Activated CD8-positive, alpha-beta memory T cell treated with anti-CD3 and anti-CD28 coated beads for 48 hours (primary cell): ENCODE data around the gene PAX7.

Experiments used
- DNase-seq, 3 experiments: peaks; one replicate each; pipeline ENCODE4 v3.0.0-alpha.2; 2020; ENCODE audit warnings: low read depth in 2 of 3, low spot score in 2 of 3

Gene PAX7

GRCh38 chr1:18618546-18619466 is 11.8 kb upstream of the PAX7 start:
- DNase-seq: no peak

DNA sequence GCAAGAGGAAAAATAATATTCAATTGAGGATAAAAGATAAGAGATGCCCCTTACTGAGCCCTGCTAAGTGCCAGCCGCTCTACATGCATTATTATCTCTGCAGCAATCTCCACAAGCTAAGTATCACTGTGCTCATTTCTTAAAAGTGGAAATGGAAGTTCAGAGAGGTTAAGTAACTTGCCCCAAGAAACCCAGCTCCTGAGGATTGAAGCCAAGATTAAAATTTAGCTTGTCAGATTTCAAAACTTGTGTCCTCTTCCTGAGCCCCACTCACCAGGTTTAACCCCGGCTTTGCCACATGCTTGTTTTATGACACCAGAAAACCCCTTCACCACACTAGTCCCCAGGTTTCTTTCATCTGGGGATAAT is 11.2 kb upstream of the PAX7 start:
- no peak for DNase-seq

GRCh38 chr1:18628511-18628910 is 2.1 kb upstream of the PAX7 start:
- DNase-seq: no peak

DNA sequence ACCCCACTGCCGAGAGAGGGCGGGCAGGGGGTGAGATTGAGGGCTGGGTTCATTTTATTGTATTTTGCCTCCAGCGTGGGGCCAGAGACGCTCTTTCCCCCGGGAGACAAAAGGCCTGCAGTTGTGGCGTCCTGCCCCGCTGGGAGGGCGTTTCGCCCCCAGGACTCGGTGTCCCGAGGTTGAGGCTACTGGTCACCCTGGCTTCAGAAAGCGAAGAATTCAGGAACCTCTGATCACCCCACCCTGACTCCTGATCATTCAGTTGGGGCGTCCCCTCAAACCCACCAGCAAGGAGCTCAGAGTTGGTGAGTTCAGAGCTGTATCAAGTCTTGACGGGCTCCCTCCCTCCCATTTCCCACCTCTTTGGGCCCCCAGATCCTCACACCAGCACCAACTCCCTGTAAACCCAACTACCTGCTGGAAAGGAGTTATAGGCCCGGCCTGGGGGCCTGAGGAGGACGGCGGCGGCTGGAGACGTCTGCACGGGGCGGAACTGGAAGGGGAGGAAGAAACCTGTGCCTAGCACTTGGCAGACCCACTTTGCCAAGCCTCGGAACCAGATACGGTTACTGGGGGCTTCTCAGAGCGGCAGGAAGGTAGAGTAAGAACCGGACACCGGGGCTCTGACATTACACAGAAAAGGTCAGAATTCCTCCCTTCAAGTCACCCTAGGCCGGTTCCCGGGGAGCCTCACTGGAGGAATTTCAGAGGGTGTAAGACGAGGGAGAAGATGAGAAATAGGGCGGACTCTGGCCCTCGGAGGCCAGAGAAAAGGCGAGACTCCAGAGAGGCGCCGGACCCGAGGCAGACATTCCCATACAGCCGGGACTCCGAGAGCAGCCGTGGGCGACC is 761 bp upstream of the PAX7 start:
- no peak for DNase-seq

DNA sequence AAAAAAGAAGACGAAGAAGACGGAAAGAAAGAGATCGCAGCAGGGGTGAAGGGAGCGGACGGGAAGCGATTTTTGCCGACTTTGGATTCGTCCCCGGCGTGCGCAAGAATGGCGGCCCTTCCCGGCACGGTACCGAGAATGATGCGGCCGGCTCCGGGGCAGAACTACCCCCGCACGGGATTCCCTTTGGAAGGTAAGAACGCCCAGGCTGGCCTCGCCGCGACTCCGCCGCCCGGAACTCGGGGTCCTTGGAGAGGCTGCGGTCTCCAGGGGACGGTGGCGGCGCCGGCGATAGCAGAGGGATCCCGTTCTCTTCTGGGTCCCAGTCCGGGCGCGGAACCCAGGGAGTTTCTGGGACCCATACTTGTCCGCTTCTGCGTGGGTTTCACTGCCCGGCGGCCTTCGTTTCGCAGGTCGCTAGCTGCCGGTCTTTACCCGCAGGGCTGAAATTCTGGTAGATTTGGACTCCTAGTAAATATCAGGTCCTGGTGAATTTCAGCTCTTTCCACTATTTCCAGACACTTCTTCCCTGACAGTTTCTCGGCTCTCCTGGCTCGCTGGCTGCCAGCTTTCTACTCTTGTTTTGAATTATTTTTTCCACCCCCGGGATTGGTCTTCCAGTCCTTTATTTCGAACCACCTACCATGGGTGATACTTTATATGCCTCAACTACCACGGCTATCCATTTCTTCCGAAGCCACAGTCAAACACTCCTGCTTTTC is 1.0 kb downstream of the PAX7 start:
- no peak for DNase-seq

DNA sequence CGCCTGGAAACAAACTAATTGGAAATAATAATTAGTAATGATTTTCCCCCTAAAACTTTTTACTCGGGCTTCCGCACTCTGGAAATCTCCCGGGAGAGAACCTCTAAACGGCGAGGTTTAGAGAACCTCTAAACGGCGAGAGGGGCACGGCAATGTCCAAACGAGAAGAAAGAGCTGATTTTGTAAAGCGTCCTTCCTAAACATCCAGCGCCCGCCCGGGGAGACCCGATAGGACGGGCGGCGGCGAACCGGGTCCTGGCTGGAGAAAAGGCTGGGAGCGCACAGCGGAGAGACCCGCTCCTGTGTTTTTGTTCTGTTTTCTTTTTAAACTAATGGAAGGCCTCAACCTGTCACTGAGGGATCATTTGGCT is 1.6 kb downstream of the PAX7 start:
- no peak for DNase-seq

DNA sequence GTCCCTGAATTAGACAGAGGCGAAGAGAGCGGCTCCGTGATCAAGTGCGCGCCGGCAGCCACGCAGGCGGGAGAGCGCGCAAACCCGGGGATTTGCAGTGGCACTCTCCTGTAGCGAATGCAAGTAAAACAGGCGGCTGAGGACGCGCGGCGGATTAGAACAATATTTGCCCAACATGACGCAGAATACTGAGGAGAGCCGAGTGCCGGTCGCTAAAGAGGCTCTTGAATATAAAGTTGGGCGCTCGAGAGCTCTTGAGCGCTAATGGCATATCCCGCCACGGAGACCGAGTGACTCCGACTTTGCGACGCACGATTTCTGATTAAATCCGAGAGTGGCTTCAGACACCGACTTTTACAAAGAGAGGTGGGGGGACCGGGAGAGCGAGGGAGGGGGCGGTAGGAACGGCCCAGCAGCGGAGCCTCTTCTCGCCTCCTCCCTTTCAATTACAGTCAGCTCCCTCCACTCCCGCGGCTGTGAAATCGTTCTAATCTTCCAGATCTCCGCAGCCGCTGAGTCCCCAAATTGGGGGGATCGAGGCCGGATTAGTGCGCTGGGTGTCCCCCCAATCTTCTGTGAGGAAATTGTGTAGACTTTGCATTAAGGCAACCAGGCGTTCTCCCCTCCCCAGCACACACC is 2.3 kb downstream of the PAX7 start:
- no peak for DNase-seq

DNA sequence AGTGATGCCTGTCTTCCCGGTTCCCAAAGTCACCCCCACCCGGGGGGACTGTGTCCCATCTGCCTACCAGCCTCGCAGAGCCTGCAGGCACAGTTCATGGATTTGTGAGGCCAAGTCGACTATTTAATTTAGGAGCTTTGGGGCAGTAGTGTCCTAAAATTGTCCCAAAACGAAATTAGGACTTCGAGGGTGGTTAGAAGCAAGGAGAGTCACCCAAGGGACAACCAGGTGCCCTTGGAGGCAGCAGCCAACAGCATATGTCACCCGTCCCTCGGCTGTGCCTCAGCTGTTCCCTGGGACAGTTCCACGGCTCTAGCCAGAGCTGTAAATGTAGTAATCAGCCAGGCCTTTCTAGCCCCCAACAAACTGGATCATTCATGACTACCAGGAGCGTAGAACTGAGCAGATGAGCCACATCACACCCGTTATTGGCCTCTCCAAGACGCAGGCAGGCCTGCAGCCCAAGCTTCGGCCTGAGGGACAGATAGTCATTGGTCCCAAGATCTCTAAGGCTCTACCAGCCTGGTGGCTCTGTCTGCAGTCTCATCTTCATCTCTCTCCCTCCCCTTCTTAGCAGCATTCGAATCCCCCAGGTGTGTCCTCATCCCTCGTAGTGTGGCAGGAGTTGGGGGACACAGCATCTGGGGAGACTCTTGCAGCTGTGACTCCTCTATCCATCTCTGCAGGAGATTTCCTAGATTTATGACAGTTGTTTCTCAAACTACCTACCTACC is 2.9 kb downstream of the PAX7 start:
- DNase-seq: no peak

GRCh38 chr1:18634276-18634675 is 3.6 kb downstream of the PAX7 start:
- no peak for DNase-seq

- no peak for DNase-seq
Measured at GRCh38 chr1:18635070-18635577, 4.5 kb downstream of the PAX7 start.

- DNase-seq: no peak
Measured at GRCh38 chr1:18635891-18636595, 5.4 kb downstream of the PAX7 start.

DNA sequence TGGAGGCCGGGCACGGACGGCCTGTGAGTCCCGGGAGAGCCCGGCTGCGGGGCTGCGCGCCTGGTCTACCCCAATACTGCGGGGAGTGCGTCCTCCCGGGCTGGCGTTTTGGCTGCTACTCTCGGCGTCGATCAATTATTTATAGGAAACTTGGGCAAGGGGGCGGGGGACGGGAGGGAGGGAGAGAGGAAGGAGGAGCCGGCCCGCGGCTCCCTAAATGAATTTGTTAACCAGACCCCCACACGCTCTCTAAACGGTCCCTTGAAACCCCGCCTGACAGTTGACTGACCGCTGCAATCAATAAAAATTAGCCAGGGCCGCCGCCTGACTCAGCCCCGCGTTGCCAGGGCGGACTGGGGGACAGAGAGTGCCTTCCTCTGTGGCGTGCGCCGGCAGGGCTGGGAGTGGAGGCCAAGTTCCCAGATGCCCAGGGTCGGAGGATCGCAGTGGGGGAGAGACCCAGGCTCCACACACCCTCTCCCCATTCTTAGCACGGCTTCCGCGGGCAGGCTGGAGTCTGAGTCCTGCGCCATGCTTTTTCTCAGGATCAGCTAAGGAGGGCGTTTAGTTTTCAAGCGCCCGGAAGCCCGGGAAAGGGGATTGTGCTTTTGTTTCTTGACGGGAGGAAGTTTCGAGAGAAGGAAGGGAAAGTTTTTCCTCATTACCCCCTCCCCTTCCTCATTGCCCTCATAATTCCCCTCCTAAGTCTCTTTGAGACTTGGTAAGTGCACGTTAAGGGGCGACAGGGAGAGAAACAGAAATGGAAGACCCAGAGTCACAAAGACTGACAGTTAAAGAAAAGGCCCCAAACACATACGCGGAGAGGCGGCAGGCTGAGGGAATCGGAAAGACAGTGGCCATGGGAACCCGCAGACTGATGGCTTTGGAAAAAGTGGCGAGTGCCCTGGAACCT is 6.2 kb downstream of the PAX7 start:
- DNase-seq: no peak

- no peak for DNase-seq
Measured at GRCh38 chr1:18637511-18637960, 6.9 kb downstream of the PAX7 start.

GRCh38 chr1:18637962-18638834 is 7.6 kb downstream of the PAX7 start:
- DNase-seq: no peak

- DNase-seq: no peak
Measured at GRCh38 chr1:18638835-18639364, 8.3 kb downstream of the PAX7 start.

DNA sequence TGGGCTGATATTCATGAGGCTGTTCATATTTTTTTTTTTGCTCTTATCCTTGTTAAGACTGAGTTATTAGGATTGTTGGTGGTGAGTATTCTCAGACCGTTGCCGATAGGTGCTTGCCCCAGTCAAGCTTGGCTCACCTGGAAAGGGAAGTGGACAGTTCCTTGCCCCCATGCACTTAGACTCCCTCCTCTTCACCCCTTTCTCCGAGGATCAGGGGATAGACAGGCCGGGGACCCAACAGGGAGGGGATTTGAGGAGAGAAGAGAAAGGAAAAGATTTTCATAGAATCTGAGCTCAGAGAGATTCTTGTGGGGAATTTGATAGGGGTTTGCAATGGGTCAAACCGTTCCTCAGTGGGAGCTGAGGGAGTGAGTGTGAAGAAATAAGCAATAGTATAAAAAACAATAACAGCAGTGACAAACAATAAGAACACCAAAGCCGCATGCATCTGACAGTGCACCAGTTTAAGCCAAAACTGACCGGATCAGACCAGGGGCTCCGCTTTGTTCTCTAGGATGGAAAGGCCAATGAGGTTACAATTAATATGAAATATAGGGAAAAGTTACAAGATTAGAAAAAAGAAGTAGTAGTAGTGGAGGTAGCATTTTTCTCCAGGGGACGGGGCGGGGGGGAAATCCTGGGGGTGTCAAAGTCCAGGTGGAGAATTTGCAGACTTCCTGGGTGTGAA is 8.9 kb downstream of the PAX7 start:
- no peak for DNase-seq
